Neural progenitor cell (in vitro differentiated cells): ENCODE measurements around the gene PQBP1. TPM values are rescaled to one million over a fixed set of nuclear protein-coding genes. Genes with fewer than 3 reads are reported as not detected.

Source experiments
- DNase-seq: peaks from one replicate; pipeline ENCODE4 v3.0.0-alpha.2; 2016; ENCODE audit warnings: low spot score
- H2AFZ ChIP-seq: fragments of 200-600 bp; sonication (generic); replicated peaks from 2 replicates; pipeline ENCODE4 v1.6.1; 2016; ENCODE audit warnings: antibody characterized with exemption
- H3F3A ChIP-seq: fragments of 200-600 bp; sonication (generic); 2 replicates; pipeline ENCODE4 v1.6.1; 2016; ENCODE audit warnings: antibody characterized with exemption, low read depth
- H3K27ac ChIP-seq: fragments of 200-600 bp; sonication (generic); 2 replicates; pipeline ENCODE4 v1.5.1; 2016; ENCODE audit warnings: mild to moderate bottlenecking
- H3K27me3 ChIP-seq: fragments of 200-600 bp; sonication (generic); 2 replicates; pipeline ENCODE4 v1.6.1; 2016; ENCODE audit warnings: mild to moderate bottlenecking, moderate library complexity
- H3K36me3 ChIP-seq: fragments of 200-600 bp; sonication (generic); 2 replicates; pipeline ENCODE4 v1.5.1; 2016
- H3K4me1 ChIP-seq: fragments of 200-600 bp; sonication (generic); 2 replicates; pipeline ENCODE4 v1.6.1; 2016; ENCODE audit warnings: mixed run types
- H3K4me2 ChIP-seq: fragments of 200-600 bp; sonication (generic); 2 replicates; pipeline ENCODE4 v1.6.1; 2016
- H3K4me3 ChIP-seq: fragments of 200-600 bp; sonication (generic); 2 replicates; pipeline ENCODE4 v1.5.1; 2016
- H3K79me2 ChIP-seq: fragments of 200-600 bp; sonication (generic); 2 replicates; pipeline ENCODE4 v1.6.1; 2016; ENCODE audit warnings: low read depth
- H3K9ac ChIP-seq: fragments of 200-600 bp; sonication (generic); 2 replicates; pipeline ENCODE4 v1.6.1; 2016
- H3K9me3 ChIP-seq: fragments of 200-600 bp; sonication (generic); 2 replicates; pipeline ENCODE4 v1.5.1; 2016; ENCODE audit warnings: low read depth
- H4K20me1 ChIP-seq: fragments of 200-600 bp; sonication (generic); 2 replicates; pipeline ENCODE4 v1.6.1; 2016; ENCODE audit warnings: low read depth
- H3K27ac Mint-ChIP-seq: 3 replicates; pipeline ENCODE4 v1.8.0; 2021; ENCODE audit warnings: mixed read lengths
- H3K27me3 Mint-ChIP-seq: 2 replicates; pipeline ENCODE4 v1.8.0; 2022; ENCODE audit warnings: low read depth, mild to moderate bottlenecking, inconsistent platforms, moderate library complexity, mixed read lengths; ENCODE audit not compliant: insufficient read depth
- H3K36me3 Mint-ChIP-seq: 3 replicates; pipeline ENCODE4 v1.8.0; 2021; ENCODE audit warnings: mixed read lengths
- H3K4me1 Mint-ChIP-seq: 3 replicates; pipeline ENCODE4 v1.8.0; 2021; ENCODE audit warnings: mixed read lengths
- H3K4me3 Mint-ChIP-seq: 3 replicates; pipeline ENCODE4 v1.8.0; 2021; ENCODE audit warnings: mild to moderate bottlenecking, moderate library complexity, mixed read lengths
- H3K9me3 Mint-ChIP-seq: 3 replicates; pipeline ENCODE4 v1.8.0; 2020; ENCODE audit warnings: mixed read lengths
- CTCF ChIP-seq: fragments of 200-600 bp; sonication (generic); IDR thresholded peaks from 2 replicates; pipeline ENCODE4 v1.5.1; 2017; ENCODE audit warnings: antibody characterized with exemption, mild to moderate bottlenecking
- EZH2 ChIP-seq: fragments of 200-600 bp; sonication (generic); IDR thresholded peaks from 2 replicates; pipeline ENCODE4 v1.6.1; 2017; ENCODE audit warnings: antibody characterized with exemption, mild to moderate bottlenecking, moderate library complexity
- EZH2phosphoT487 ChIP-seq: fragments of 200-600 bp; sonication (generic); IDR thresholded peaks from 2 replicates; pipeline ENCODE4 v1.6.1; 2017; ENCODE audit warnings: antibody characterized with exemption
- total RNA-seq: library from RNA; depleted of rRNA; stranded (reverse); fragments of >200 nt; gene quantifications from 2 replicates; pipeline ENCODE4 v1.2.3, GENCODE V29; 2015; ENCODE audit warnings: low replicate concordance

PQBP1 gene
- total RNA-seq, 1 donor from 2014 or later: 26.9 TPM

GRCh38 chrX:48909703-48910294 is 12.1 kb downstream of the PQBP1 start:
- peak overlapping the region; percentile 89 for H3K4me3 Mint-ChIP-seq
- TF ChIP-seq EZH2: no peak
- no peak for TF ChIP-seq EZH2phosphoT487
- no peak for TF ChIP-seq CTCF

GRCh38 chrX:48910926-48911411 is 13.2 kb downstream of the PQBP1 start:
- Histone ChIP-seq H3K9me3 (no peaks in the 10 kb centered on the region), H3K9ac (peak overlapping the region; percentile 38), H2AFZ (no peak overlapping the region), H3K27ac (no peak overlapping the region), H3K4me2 (peak overlapping the region; percentile 84), H3F3A (peaks cover 14% of the 10 kb centered on the region), H3K79me2 (peaks cover 23% of the 10 kb centered on the region), H3K4me1 (no peaks in the 10 kb centered on the region), H4K20me1 (no peaks in the 10 kb centered on the region), H3K36me3 (no peaks in the 10 kb centered on the region), H3K4me3 (peak overlapping the region; percentile 83), H3K27me3 (no peaks in the 10 kb centered on the region)
- Mint-ChIP-seq H3K27me3 (peaks cover 4% of the 10 kb centered on the region), H3K36me3 (no peaks in the 10 kb centered on the region), H3K4me3 (peak overlapping the region; percentile 89), H3K4me1 (peaks cover 8% of the 10 kb centered on the region), H3K9me3 (peaks cover 15% of the 10 kb centered on the region), H3K27ac (peak overlapping the region; percentile 88)
- TF ChIP-seq CTCF: no peak
- TF ChIP-seq EZH2phosphoT487: no peak
- TF ChIP-seq EZH2: no peak
- DNase-seq: no peak

More at GRCh38 chrX:48909703-48910294, 12.1 kb downstream of the PQBP1 start:
- no peaks in the 10 kb centered on the region for H3K36me3 ChIP-seq
- H3K27ac ChIP-seq: no peak overlapping the region
- no peaks in the 10 kb centered on the region for H3K4me1 ChIP-seq
- Mint-ChIP-seq H3K4me1 (peaks cover 8% of the 10 kb centered on the region), H3K9me3 (peaks cover 15% of the 10 kb centered on the region), H3K27ac (no peak overlapping the region), H3K27me3 (peaks cover 4% of the 10 kb centered on the region), H3K36me3 (no peaks in the 10 kb centered on the region)
- H2AFZ ChIP-seq: no peak overlapping the region
- DNase-seq: no peak
- H3K27me3 ChIP-seq: no peaks in the 10 kb centered on the region
- H3K4me2 ChIP-seq: no peak overlapping the region
- H3K79me2 ChIP-seq: peaks cover 14% of the 10 kb centered on the region
- H3K9me3 ChIP-seq: no peaks in the 10 kb centered on the region
- no peak overlapping the region for H3K4me3 ChIP-seq
- H3K9ac ChIP-seq: no peak overlapping the region
- peaks cover 14% of the 10 kb centered on the region for H3F3A ChIP-seq
- no peaks in the 10 kb centered on the region for H4K20me1 ChIP-seq

- peak within 1 kb of the TSS; percentile 83 for H3K4me3 ChIP-seq
- H3K27me3 ChIP-seq: no peaks in the 10 kb centered on the region
- H3K27ac ChIP-seq: peak within 1 kb of the TSS; percentile 38
- H3K9me3 Mint-ChIP-seq: peaks cover 15% of the 10 kb centered on the region
- no peaks in the 10 kb centered on the region for H3K36me3 ChIP-seq
- H3K79me2 ChIP-seq: peaks cover 29% of the 10 kb centered on the region
- TF ChIP-seq CTCF (no peak), EZH2 (no peak), EZH2phosphoT487 (no peak)
- no peaks in the 10 kb centered on the region for H4K20me1 ChIP-seq
- H3K4me1 ChIP-seq: no peaks in the 10 kb centered on the region
- H3F3A ChIP-seq: peaks cover 14% of the 10 kb centered on the region
- peak; percentile 86 for DNase-seq
- peaks cover 8% of the 10 kb centered on the region for H3K4me1 Mint-ChIP-seq
- peak within 1 kb of the TSS; percentile 38 for H3K9ac ChIP-seq
- peak within 1 kb of the TSS; percentile 84 for H3K4me2 ChIP-seq
- H3K27ac Mint-ChIP-seq: peak within 1 kb of the TSS; percentile 88
- H3K9me3 ChIP-seq: no peaks in the 10 kb centered on the region
- H2AFZ ChIP-seq: peak within 1 kb of the TSS; percentile 96
- H3K27me3 Mint-ChIP-seq: peaks cover 4% of the 10 kb centered on the region
- H3K4me3 Mint-ChIP-seq: peak within 1 kb of the TSS; percentile 89
- H3K36me3 Mint-ChIP-seq: no peaks in the 10 kb centered on the region
Observed at GRCh38 chrX:48911412-48912182, 13.9 kb downstream of the PQBP1 start, which contains the start of gene SLC35A2. Gene SLC35A2, minus strand, starts transcription at chrX:48911646. Its CDS starts 10 bp downstream, at chrX:48911636.
